H9 (cell line): ENCODE results near the gene STAU1. TPM values are rescaled to one million over a fixed set of nuclear protein-coding genes. Genes with fewer than 3 reads are reported as not detected.
A peak's percentile ranks its signal among the peaks of the same experiment; 100 is the strongest.
"Not testable (repeated sequence)": the region's sequence is repeated elsewhere in the genome, so short reads cannot be mapped to it uniquely, and the experiment has no call there.

Experiments used
- DNase-seq: peaks from one replicate; pipeline ENCODE4 v3.0.0-alpha.2; 2017
- H2AFZ ChIP-seq: one replicate; pipeline ENCODE4 v1.6.1; 2013; ENCODE audit warnings: mild to moderate bottlenecking, low read length, control low read depth, moderate library complexity
- H2AK5ac ChIP-seq: 2 replicates; pipeline ENCODE4 v1.6.1; 2013; ENCODE audit warnings: low read length, control low read depth, mixed read lengths; ENCODE audit not compliant: insufficient read length
- H2BK120ac ChIP-seq: one replicate; pipeline ENCODE4 v1.6.1; 2013; ENCODE audit warnings: low read depth, mild to moderate bottlenecking, low read length, control low read depth, inconsistent platforms; ENCODE audit not compliant: poor library complexity, severe bottlenecking
- H2BK12ac ChIP-seq: 2 replicates; pipeline ENCODE4 v1.6.1; 2013; ENCODE audit warnings: low read length, control low read depth, mixed read lengths, low read depth; ENCODE audit not compliant: insufficient read length
- H2BK15ac ChIP-seq: 2 replicates; pipeline ENCODE4 v1.6.1; 2013; ENCODE audit warnings: low read depth, low read length, control low read depth
- H2BK20ac ChIP-seq: one replicate; pipeline ENCODE4 v1.6.1; 2013; ENCODE audit warnings: low read depth, mild to moderate bottlenecking, low read length, control low read depth, inconsistent platforms; ENCODE audit not compliant: poor library complexity, severe bottlenecking
- H2BK5ac ChIP-seq: 2 replicates; pipeline ENCODE4 v1.6.1; 2013; ENCODE audit warnings: low read length, control low read depth, mixed read lengths; ENCODE audit not compliant: insufficient read length
- H3K14ac ChIP-seq: 2 replicates; pipeline ENCODE4 v1.6.1; 2013; ENCODE audit warnings: low read length, control low read depth; ENCODE audit not compliant: insufficient read depth
- H3K18ac ChIP-seq: 2 replicates; pipeline ENCODE4 v1.6.1; 2013; ENCODE audit warnings: low read depth, mild to moderate bottlenecking, mixed read lengths, low read length, control low read depth; ENCODE audit not compliant: insufficient read length
- H3K23ac ChIP-seq: 2 replicates; pipeline ENCODE4 v1.6.1; 2013; ENCODE audit warnings: low read length, control low read depth, mixed read lengths, low read depth; ENCODE audit not compliant: insufficient read length
- H3K23me2 ChIP-seq: 2 replicates; pipeline ENCODE4 v1.6.1; 2013; ENCODE audit warnings: low read depth, mild to moderate bottlenecking, mixed read lengths, low read length, control low read depth; ENCODE audit not compliant: insufficient read length, poor library complexity, severe bottlenecking
- H3K27ac ChIP-seq: 2 replicates; pipeline ENCODE4 v1.5.1; 2013; ENCODE audit warnings: low read length, control low read depth, mixed read lengths, low read depth; ENCODE audit not compliant: insufficient read length
- H3K27me3 ChIP-seq: 2 replicates; pipeline ENCODE4 v1.6.1; 2013; ENCODE audit warnings: low read length, control low read depth, inconsistent platforms; ENCODE audit not compliant: insufficient read depth
- H3K4ac ChIP-seq: 2 replicates; pipeline ENCODE4 v1.6.1; 2013; ENCODE audit warnings: low read depth, mild to moderate bottlenecking, control low read depth, inconsistent platforms, low read length, moderate library complexity
- H3K4me1 ChIP-seq: 2 replicates; pipeline ENCODE4 v1.6.1; 2013; ENCODE audit warnings: low read length, control low read depth, inconsistent platforms; ENCODE audit not compliant: insufficient read depth
- H3K4me2 ChIP-seq: 2 replicates; pipeline ENCODE4 v1.6.1; 2013; ENCODE audit warnings: low read length, control low read depth, mixed read lengths; ENCODE audit not compliant: insufficient read length, insufficient read depth
- H3K56ac ChIP-seq: 2 replicates; pipeline ENCODE4 v1.6.1; 2013; ENCODE audit warnings: low read depth, mild to moderate bottlenecking, mixed read lengths, low read length, control low read depth; ENCODE audit not compliant: insufficient read length
- H3K79me1 ChIP-seq: 2 replicates; pipeline ENCODE4 v1.6.1; 2013; ENCODE audit warnings: low read depth, mild to moderate bottlenecking, moderate library complexity, low read length, control low read depth, inconsistent platforms; ENCODE audit not compliant: insufficient read depth, poor library complexity, severe bottlenecking
- H3K79me2 ChIP-seq: 2 replicates; pipeline ENCODE4 v1.6.1; 2013; ENCODE audit warnings: low read length, control low read depth, inconsistent platforms; ENCODE audit not compliant: insufficient read depth
- H3K9ac ChIP-seq: 2 replicates; pipeline ENCODE4 v1.6.1; 2013; ENCODE audit warnings: low read length, control low read depth, mixed read lengths; ENCODE audit not compliant: insufficient read length; ENCODE audit errors: extremely low read depth
- H3K9me3 ChIP-seq: one replicate; pipeline ENCODE4 v1.6.1; 2013; ENCODE audit warnings: low read depth, low read length, inconsistent platforms; ENCODE audit not compliant: control insufficient read depth
- H3T11ph ChIP-seq: one replicate; pipeline ENCODE4 v1.6.1; 2013; ENCODE audit warnings: mild to moderate bottlenecking, low read length, control low read depth, inconsistent platforms
- H4K20me1 ChIP-seq: one replicate; pipeline ENCODE4 v1.6.1; 2013; ENCODE audit not compliant: control insufficient read depth, insufficient read length, insufficient read depth
- H4K5ac ChIP-seq: 2 replicates; pipeline ENCODE4 v1.6.1; 2013; ENCODE audit warnings: low read depth, mild to moderate bottlenecking, mixed read lengths, low read length, control low read depth; ENCODE audit not compliant: insufficient read length
- H4K8ac ChIP-seq: replicated peaks from 2 replicates; pipeline ENCODE4 v1.6.1; 2013; ENCODE audit warnings: low read length, control low read depth, mixed read lengths, low read depth; ENCODE audit not compliant: insufficient read length
- H4K91ac ChIP-seq: 2 replicates; pipeline ENCODE4 v1.6.1; 2013; ENCODE audit warnings: low read depth, mild to moderate bottlenecking, moderate library complexity, mixed read lengths, low read length, control low read depth; ENCODE audit not compliant: insufficient read length
- H3K27ac Mint-ChIP-seq, 3 experiments: 2 replicates in 2 of 3; 3 replicates in 1 of 3; pipeline ENCODE4 v1.8.0; 2020 to 2021; ENCODE audit warnings: mixed read lengths in 3 of 3, mild to moderate bottlenecking in 1 of 3, moderate library complexity in 1 of 3
- H3K27me3 Mint-ChIP-seq: 2 replicates; pipeline ENCODE4 v1.8.0; 2021; ENCODE audit warnings: low read depth, mild to moderate bottlenecking, moderate library complexity, mixed read lengths
- H3K36me3 Mint-ChIP-seq, 3 experiments: 2 replicates in 2 of 3; 3 replicates in 1 of 3; pipeline ENCODE4 v1.8.0; 2020 to 2021; ENCODE audit warnings: low read depth in 3 of 3, mixed read lengths in 3 of 3; ENCODE audit not compliant: insufficient read depth in 1 of 3
- H3K4me1 Mint-ChIP-seq, 2 experiments: 2 replicates each; pipeline ENCODE4 v1.8.0; 2020; ENCODE audit warnings: mixed read lengths in 2 of 2
- H3K4me3 Mint-ChIP-seq, 2 experiments: 2 replicates in 1 of 2; 3 replicates in 1 of 2; pipeline ENCODE4 v1.8.0; 2020 to 2021; ENCODE audit warnings: mild to moderate bottlenecking in 2 of 2, mixed read lengths in 2 of 2, moderate library complexity in 1 of 2
- H3K9me3 Mint-ChIP-seq, 2 experiments: 2 replicates in 1 of 2; 3 replicates in 1 of 2; pipeline ENCODE4 v1.8.0; 2020; ENCODE audit warnings: mild to moderate bottlenecking in 2 of 2, mixed read lengths in 2 of 2, moderate library complexity in 1 of 2
- WGBS: extraction: QIAGEN DNeasy Blood & Tissue Kit; methylation state at CpG from one replicate; pipeline ENCODE4 v1.1.7; 2013; ENCODE audit warnings: missing lambda C conversion rate, low lambda C conversion rate, mixed read lengths; ENCODE audit not compliant: insufficient read length; ENCODE audit errors: extremely low coverage; 5-methylcytosine and 5-hydroxymethylcytosine counted together
- total RNA-seq: library from RNA; stranded (reverse); gene quantifications from 2 replicates; pipeline ENCODE4 v1.2.1, GENCODE V29; 2021
- TF ChIP-seq, protein P1 (sequence below): fragments of 200-600 bp; sonication (generic); conservative IDR thresholded peaks from 3 replicates; pipeline ENCODE4 v1.8.0; 2021; ENCODE audit warnings: antibody characterized with exemption, mild to moderate bottlenecking

Gene STAU1
- total RNA-seq, 1 experiment from 2014 or later: 106 TPM

DNA sequence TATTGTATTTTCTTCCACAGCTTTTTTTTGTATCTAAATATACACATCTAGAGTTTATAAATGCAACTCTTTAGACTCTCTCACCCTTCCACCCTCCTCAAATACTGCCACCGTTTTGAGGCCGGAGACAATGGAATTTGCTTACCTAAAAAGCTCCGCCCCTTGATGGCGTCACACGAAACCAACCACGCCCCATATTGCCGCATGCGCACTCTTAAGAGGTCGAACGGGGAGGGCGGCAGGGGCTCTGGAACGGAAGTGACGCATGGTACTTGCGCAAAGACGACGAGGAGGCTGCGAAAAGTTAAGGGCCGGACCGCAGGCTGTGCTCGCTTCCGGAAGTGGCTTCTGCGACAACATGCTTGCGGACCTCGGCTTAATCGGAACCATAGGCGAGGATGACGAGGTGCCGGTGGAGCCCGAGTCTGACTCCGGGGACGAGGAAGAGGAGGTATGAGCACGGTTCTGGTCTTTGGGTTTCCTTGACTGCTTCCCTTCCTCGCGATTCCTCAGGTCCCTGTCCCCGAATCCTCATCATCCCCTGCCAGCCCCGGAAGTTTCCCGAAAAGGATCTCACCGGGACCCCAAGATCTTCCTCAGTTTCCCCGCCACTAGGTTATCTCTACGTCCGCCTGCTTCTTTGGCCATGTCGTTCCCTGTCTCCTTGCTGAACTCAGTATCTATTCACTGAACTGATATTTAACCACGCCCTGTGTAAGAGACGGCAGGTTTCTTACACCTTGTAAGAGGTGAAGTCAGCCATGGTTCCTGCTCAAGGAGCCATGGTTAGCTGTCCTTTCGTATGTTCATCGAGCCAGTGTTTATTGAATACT is 31.2 kb upstream of the STAU1 start, which contains the start of gene DDX27:
Gene DDX27, plus strand, starts transcription at position 326 of the 833 bp plus-strand sequence. Its CDS starts 33 bp downstream, at position 359.
- H3T11ph ChIP-seq: no peak within 1 kb of the TSS
- H3K18ac ChIP-seq: peak within 1 kb of the TSS; percentile 79
- no peak within 1 kb of the TSS for H2AFZ ChIP-seq
- no peaks in the 10 kb centered on the region for H3K9me3 ChIP-seq
- peak within 1 kb of the TSS; percentile 56 for H2BK120ac ChIP-seq
- H3K4me2 ChIP-seq: peak within 1 kb of the TSS; percentile 94
- peaks cover 8% of the 10 kb centered on the region for H3K23me2 ChIP-seq
- no peaks in the 10 kb centered on the region for H3K4me1 ChIP-seq
- no peak within 1 kb of the TSS for H3K56ac ChIP-seq
- no peak within 1 kb of the TSS for H3K4ac ChIP-seq
- peaks cover 7% of the 10 kb centered on the region; the same call in 1 of the 2 replicates for H3K79me2 ChIP-seq
- H3K79me1 ChIP-seq: no peaks in the 10 kb centered on the region
- H3K14ac ChIP-seq: peak within 1 kb of the TSS; percentile 77; the same call in 1 of the 2 replicates
- no peak within 1 kb of the TSS for H2BK20ac ChIP-seq
- H2BK5ac ChIP-seq: no peak within 1 kb of the TSS
- Mint-ChIP-seq H3K27me3 (no peaks in the 10 kb centered on the region; the same call in none of the 2 replicates), H3K27ac (peak within 1 kb of the TSS; percentile 95 to 99 (median 99)), H3K9me3 (no peaks in the 10 kb centered on the region; a peak in 1 of 5 replicates), H3K4me1 (peaks cover 14 to 17% of the 10 kb centered on the region in 2 experiments), H3K36me3 (peaks cover 22 to 33% (median 33%) of the 10 kb centered on the region in 3 experiments; a peak in 6 of 7 replicates), H3K4me3 (peak within 1 kb of the TSS; percentile 94 to 97)
- no peak within 1 kb of the TSS for H3K23ac ChIP-seq
- no peaks in the 10 kb centered on the region for H4K20me1 ChIP-seq
- TF ChIP-seq, protein P1, sequence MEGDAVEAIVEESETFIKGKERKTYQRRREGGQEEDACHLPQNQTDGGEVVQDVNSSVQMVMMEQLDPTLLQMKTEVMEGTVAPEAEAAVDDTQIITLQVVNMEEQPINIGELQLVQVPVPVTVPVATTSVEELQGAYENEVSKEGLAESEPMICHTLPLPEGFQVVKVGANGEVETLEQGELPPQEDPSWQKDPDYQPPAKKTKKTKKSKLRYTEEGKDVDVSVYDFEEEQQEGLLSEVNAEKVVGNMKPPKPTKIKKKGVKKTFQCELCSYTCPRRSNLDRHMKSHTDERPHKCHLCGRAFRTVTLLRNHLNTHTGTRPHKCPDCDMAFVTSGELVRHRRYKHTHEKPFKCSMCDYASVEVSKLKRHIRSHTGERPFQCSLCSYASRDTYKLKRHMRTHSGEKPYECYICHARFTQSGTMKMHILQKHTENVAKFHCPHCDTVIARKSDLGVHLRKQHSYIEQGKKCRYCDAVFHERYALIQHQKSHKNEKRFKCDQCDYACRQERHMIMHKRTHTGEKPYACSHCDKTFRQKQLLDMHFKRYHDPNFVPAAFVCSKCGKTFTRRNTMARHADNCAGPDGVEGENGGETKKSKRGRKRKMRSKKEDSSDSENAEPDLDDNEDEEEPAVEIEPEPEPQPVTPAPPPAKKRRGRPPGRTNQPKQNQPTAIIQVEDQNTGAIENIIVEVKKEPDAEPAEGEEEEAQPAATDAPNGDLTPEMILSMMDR: no peak
- no peak within 1 kb of the TSS for H3K27ac ChIP-seq
- no peak within 1 kb of the TSS for H4K5ac ChIP-seq
- no peak within 1 kb of the TSS for H2AK5ac ChIP-seq
- no peak within 1 kb of the TSS for H2BK15ac ChIP-seq
- no peaks in the 10 kb centered on the region for H3K27me3 ChIP-seq
- no peak within 1 kb of the TSS for H4K8ac ChIP-seq
- no peak within 1 kb of the TSS for H4K91ac ChIP-seq
- peak within 1 kb of the TSS; percentile 84 for H3K9ac ChIP-seq
- peak; percentile 98 for DNase-seq
- no peak within 1 kb of the TSS for H2BK12ac ChIP-seq
- WGBS: no CpG with 5 or more reads among the region's 46 CpGs

DNA sequence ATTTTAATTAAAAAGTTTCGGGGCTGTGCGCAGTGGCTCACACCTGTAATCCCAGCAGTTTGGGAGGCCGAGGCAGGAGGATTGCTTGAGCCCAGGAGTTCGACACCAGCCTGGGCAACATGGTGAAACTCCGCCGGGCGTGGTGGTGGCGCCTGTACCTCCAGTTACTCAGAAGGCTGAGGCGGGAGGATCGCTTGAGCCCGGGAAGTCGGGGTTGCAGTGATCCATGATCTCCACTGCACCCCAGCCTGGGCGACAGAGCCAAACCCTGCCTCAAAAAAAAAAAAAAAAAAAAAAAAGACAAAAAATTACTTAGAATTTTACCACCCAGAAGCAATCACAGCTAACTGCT is 30.6 kb upstream of the STAU1 start:
- H3K4ac ChIP-seq, H3K27me3 ChIP-seq, H3K23ac ChIP-seq, H2BK12ac ChIP-seq, H3K23me2 ChIP-seq, H3K27ac ChIP-seq, H3K79me1 ChIP-seq, H4K5ac ChIP-seq, H2AK5ac ChIP-seq, H3K14ac ChIP-seq, H2BK20ac ChIP-seq, H2BK15ac ChIP-seq, H3T11ph ChIP-seq, H3K9me3 Mint-ChIP-seq, H3K18ac ChIP-seq, H2BK5ac ChIP-seq, H3K9me3 ChIP-seq, H2AFZ ChIP-seq, H3K79me2 ChIP-seq, H4K20me1 ChIP-seq, H3K4me2 ChIP-seq, H4K91ac ChIP-seq, H3K27me3 Mint-ChIP-seq, H3K56ac ChIP-seq, H3K9ac ChIP-seq, H3K4me1 ChIP-seq, H4K8ac ChIP-seq: not testable (repeated sequence)
- peaks cover 18 to 27% (median 27%) of the 10 kb centered on the region in 3 experiments; a peak in 6 of 7 replicates for H3K36me3 Mint-ChIP-seq
- H3K4me3 Mint-ChIP-seq: peak overlapping the region; percentile 94 to 97; a peak in 4 of 5 replicates
- peaks cover 14 to 17% of the 10 kb centered on the region in 2 experiments for H3K4me1 Mint-ChIP-seq
- no CpG with 5 or more reads among the region's 13 CpGs for WGBS
- peak overlapping the region; percentile 95 to 99 (median 97); a peak in 6 of 7 replicates for H3K27ac Mint-ChIP-seq
- peak overlapping the region; percentile 56 for H2BK120ac ChIP-seq
- DNase-seq: peak; percentile 43
